Stimulated activated CD4-positive, alpha-beta T cell treated with anti-CD3 and anti-CD28 coated beads, Interleukin-1b, Interleukin-23, amount 100 ng/mL, for 1 hour (primary cell): ENCODE results near the gene MOGAT2.

ENCODE experiments used
- DNase-seq, 2 donors: peaks; one replicate each; pipeline ENCODE4 v3.0.0-alpha.2; 2020; ENCODE audit warnings: low read depth in 2 of 2

MOGAT2 gene

DNA sequence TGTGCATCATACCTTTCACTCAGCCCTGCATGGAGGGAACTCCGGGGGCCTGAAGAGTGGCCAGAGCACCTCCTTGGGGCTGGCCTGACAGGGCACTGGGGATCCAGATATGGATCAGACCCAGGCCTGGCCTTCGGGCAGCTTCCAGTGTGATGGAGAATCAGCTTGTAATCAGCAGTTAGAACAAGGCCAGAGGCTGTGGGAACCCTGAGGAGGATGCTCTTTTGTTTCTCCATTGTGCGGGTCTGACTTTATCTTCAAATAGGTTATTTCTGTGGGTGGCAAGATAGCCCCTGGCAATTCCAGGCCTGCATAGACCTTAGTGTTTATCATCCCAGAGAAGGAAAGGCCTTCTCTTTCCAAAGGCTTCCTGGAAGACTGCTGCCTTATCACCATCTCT, 63.2 kb downstream of the MOGAT2 start:
- DNase-seq = no peak

DNA sequence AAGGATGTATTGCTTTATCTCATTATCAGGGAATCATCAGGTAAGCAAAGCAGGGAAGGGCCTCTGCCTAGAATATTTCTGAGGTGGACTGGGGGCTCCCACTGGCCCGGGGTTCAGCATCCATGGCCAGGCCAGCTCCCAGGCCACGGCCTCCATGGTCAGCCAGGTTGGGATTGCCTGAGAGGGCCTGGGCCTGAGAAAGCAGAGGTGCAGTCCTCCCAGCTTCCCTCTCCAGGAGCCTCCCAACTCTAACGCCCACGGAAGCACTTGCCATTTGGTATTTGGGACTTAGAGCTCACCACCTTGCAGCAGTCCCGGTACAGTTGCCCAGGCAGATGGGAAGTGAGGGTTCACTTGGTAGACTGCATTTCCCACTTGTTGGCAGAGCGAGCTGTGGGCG, 63.7 kb downstream of the MOGAT2 start:
- no peak for DNase-seq

DNA sequence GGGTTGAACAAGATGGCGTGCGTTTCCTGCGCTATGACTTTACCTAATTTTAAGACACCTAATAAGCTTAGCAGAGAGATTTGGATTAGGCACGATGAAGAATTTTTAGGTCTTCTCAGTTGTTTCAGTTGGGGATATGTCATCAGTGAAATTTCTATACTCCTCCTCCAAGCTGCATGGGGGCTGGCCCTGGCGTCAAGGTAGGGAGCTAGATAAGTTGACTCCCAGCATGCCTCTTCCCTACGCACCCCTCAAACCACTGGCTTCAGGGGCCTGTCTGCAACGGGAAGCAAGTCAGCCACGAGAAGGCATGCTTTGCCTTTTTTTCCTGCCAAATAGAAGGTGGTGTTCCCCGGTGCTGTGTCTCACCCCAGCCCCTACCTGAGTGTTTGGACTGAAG, 64.2 kb downstream of the MOGAT2 start:
- DNase-seq = no peak
